GM13976 (cell line): ENCODE data around the gene SYNJ2.

Experiments
- DNase-seq: peaks from one replicate; pipeline ENCODE4 v3.0.0; 2012; ENCODE audit warnings: low spot score
- CTCF ChIP-seq: IDR thresholded peaks from 2 replicates; pipeline ENCODE4 v1.5.1; 2012; ENCODE audit warnings: borderline replicate concordance, mild to moderate bottlenecking; ENCODE audit not compliant: insufficient read depth; ENCODE audit errors: extremely low read depth, missing control alignments, control extremely low read depth
- in situ Hi-C: fragments of 300-500 bp; cut with MboI; formaldehyde crosslinking; loops from one replicate; pipeline ENCODE4 v1.12.0; 2022; ENCODE audit warnings: low sequenced_read_pairs, mixed read lengths, inconsistent platforms; ENCODE audit not compliant: unreplicated experiment

SYNJ2 gene

GRCh38 chr6:157994125-157994795 lies 12.6 kb downstream of the SYNJ2 start:
- in situ Hi-C loops, result no loop called here
- no peak for DNase-seq

GRCh38 chr6:157995458-157995857 lies 13.8 kb downstream of the SYNJ2 start:
- DNase-seq, result no peak
- in situ Hi-C loops, result no loop called here
- no peak for TF ChIP-seq CTCF

More at GRCh38 chr6:157994125-157994795, 12.6 kb downstream of the SYNJ2 start:
- no peak for TF ChIP-seq CTCF

- no peak for DNase-seq
- TF ChIP-seq CTCF, result no peak
- in situ Hi-C loops, result no loop called here
Observed at GRCh38 chr6:157996201-157996712, 14.6 kb downstream of the SYNJ2 start.

- in situ Hi-C loops, result no loop called here
- no peak for TF ChIP-seq CTCF
Observed at GRCh38 chr6:157996918-157997702, 15.4 kb downstream of the SYNJ2 start.

GRCh38 chr6:157997893-157998608 lies 16.4 kb downstream of the SYNJ2 start:
- DNase-seq, result no peak
- in situ Hi-C loops, result no loop called here
- no peak for TF ChIP-seq CTCF

More at GRCh38 chr6:157996918-157997702, 15.4 kb downstream of the SYNJ2 start:
- DNase-seq, result no peak

- TF ChIP-seq CTCF, result no peak
- DNase-seq, result no peak
- in situ Hi-C loops, result no loop called here
Observed at GRCh38 chr6:157998707-157999167, 17.1 kb downstream of the SYNJ2 start.
